Stomach (tissue), 4 donors: ENCODE measurements around the gene CAPS.

Experiments used
- POLR2A ChIP-seq, 4 donors: fragments of 450-650 bp; IDR thresholded peaks; one replicate each; pipeline ENCODE4 v1.6.1; 2016; ENCODE audit warnings: antibody characterized with exemption in 4 of 4, control low read depth in 2 of 4, mild to moderate bottlenecking in 1 of 4, moderate library complexity in 1 of 4
- POLR2AphosphoS5 ChIP-seq, 3 donors: sonication (generic); formaldehyde crosslinking; IDR thresholded peaks; one replicate each; pipeline ENCODE4 v1.6.1; 2016; ENCODE audit warnings: antibody characterized with exemption in 3 of 3
- TF ChIP-seq, protein P1 (sequence below), 7 experiments: fragments of 450-650 bp in 4 of 7; fragments of 200-600 bp in 3 of 7; sonication (generic) in 3 of 7; IDR thresholded peaks; one replicate each; pipeline ENCODE4 v1.5.1; 2016 to 2019; ENCODE audit warnings: antibody characterized with exemption in 7 of 7, control low read depth in 2 of 7, mild to moderate bottlenecking in 1 of 7

DNA sequence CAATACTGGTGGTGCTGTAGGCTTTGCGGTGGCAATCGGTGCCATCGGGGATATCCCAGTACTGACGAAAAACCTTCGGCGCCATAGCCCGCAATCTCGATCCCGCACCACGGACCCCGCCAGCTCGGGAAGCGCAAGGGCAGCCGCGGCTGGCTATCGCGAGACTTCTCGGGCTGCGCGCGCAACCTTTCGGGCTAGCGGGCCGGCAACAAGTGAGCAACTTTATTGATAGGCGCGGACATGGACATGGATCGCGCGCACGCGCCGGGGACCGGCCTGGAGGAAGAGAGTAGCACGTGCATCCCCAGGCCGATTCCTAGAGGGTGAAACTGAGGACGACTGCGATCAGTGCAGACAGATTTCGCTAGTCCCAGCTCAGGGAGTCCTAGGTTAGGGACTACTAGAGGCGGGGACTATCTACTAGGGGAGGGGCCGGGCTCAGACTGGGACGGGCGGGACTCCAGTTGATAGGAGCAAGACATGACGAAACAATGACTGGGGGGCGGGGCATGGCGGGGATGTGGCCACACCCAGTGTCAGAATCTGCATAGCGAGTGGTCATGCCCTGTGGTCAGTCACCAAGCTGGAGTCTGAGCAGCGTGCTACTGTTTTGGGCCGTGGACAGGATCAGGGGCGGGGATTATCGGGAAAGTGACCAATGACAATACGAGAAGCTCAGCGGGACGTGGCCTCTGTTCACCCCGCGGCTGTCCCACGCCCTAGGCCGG, 10.3 kb upstream of the CAPS start, which contains the start of gene NDUFA11:
- TF ChIP-seq, protein P1, sequence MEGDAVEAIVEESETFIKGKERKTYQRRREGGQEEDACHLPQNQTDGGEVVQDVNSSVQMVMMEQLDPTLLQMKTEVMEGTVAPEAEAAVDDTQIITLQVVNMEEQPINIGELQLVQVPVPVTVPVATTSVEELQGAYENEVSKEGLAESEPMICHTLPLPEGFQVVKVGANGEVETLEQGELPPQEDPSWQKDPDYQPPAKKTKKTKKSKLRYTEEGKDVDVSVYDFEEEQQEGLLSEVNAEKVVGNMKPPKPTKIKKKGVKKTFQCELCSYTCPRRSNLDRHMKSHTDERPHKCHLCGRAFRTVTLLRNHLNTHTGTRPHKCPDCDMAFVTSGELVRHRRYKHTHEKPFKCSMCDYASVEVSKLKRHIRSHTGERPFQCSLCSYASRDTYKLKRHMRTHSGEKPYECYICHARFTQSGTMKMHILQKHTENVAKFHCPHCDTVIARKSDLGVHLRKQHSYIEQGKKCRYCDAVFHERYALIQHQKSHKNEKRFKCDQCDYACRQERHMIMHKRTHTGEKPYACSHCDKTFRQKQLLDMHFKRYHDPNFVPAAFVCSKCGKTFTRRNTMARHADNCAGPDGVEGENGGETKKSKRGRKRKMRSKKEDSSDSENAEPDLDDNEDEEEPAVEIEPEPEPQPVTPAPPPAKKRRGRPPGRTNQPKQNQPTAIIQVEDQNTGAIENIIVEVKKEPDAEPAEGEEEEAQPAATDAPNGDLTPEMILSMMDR (IDR thresholded peaks at IDR 0.05), result peak in 1 of 7 experiments; percentile 20
- TF ChIP-seq POLR2A (IDR thresholded peaks at IDR 0.05), result no peak
- peak; percentile 82 to 95 (median 84) for TF ChIP-seq POLR2AphosphoS5 (IDR thresholded peaks at IDR 0.05)
